Calu3 (cell line): Measurements from ENCODE around the gene CACNA1D. TPM values are rescaled to one million over a fixed set of nuclear protein-coding genes. Genes with fewer than 3 reads are reported as not detected.

Source experiments
- BruUV-seq: library from RNA; stranded (reverse); fragments of 400-500 nt; replicated peaks from 2 replicates; lab custom pipeline; 2021; lab: Mats Ljungman, UMichigan
- CTCF ChIA-PET: fragments of 300-600 bp; sonication (Branson Sonifier 250); formaldehyde crosslinking; loops from one replicate; lab custom pipeline; 2022; ENCODE audit warnings: antibody characterized with exemption; lab: Charles Lee
- DNase-seq: peaks from one replicate; pipeline ENCODE4 v3.0.0; 2022
- H3K27ac Mint-ChIP-seq: one replicate; pipeline ENCODE4 v1.8.0; 2022; ENCODE audit warnings: mixed read lengths; ENCODE audit not compliant: unreplicated experiment
- H3K27me3 Mint-ChIP-seq: one replicate; pipeline ENCODE4 v1.8.0; 2022; ENCODE audit warnings: mixed read lengths; ENCODE audit not compliant: unreplicated experiment
- H3K36me3 Mint-ChIP-seq: one replicate; pipeline ENCODE4 v1.8.0; 2022; ENCODE audit warnings: mild to moderate bottlenecking, moderate library complexity, mixed read lengths; ENCODE audit not compliant: insufficient read depth, unreplicated experiment
- H3K4me1 Mint-ChIP-seq: one replicate; pipeline ENCODE4 v1.8.0; 2022; ENCODE audit warnings: mild to moderate bottlenecking, low read depth, mixed read lengths; ENCODE audit not compliant: unreplicated experiment
- H3K4me3 Mint-ChIP-seq: one replicate; pipeline ENCODE4 v1.8.0; 2022; ENCODE audit warnings: mild to moderate bottlenecking, low read depth, moderate library complexity, mixed read lengths; ENCODE audit not compliant: unreplicated experiment
- H3K9me3 Mint-ChIP-seq: one replicate; pipeline ENCODE4 v1.8.0; 2022; ENCODE audit warnings: low read depth, mixed read lengths; ENCODE audit not compliant: unreplicated experiment
- intact Hi-C: fragments of 100-400 bp; cut with micrococcal nuclease; formaldehyde crosslinking; loops from one replicate; pipeline ENCODE4 v1.10.0; 2022; ENCODE audit not compliant: unreplicated experiment
- total RNA-seq: library from RNA; stranded (reverse); gene quantifications from 2 replicates; pipeline ENCODE4 v1.2.3, GENCODE V29; 2022
- TF ChIP-seq, protein P1 (sequence below): fragments of 200-600 bp; IDR thresholded peaks from one replicate; pipeline ENCODE4 v1.8.0; 2022; ENCODE audit warnings: antibody characterized with exemption; ENCODE audit not compliant: unreplicated experiment

CACNA1D gene
- total RNA-seq, 1 experiment from 2014 or later, result 48.3 TPM

DNA sequence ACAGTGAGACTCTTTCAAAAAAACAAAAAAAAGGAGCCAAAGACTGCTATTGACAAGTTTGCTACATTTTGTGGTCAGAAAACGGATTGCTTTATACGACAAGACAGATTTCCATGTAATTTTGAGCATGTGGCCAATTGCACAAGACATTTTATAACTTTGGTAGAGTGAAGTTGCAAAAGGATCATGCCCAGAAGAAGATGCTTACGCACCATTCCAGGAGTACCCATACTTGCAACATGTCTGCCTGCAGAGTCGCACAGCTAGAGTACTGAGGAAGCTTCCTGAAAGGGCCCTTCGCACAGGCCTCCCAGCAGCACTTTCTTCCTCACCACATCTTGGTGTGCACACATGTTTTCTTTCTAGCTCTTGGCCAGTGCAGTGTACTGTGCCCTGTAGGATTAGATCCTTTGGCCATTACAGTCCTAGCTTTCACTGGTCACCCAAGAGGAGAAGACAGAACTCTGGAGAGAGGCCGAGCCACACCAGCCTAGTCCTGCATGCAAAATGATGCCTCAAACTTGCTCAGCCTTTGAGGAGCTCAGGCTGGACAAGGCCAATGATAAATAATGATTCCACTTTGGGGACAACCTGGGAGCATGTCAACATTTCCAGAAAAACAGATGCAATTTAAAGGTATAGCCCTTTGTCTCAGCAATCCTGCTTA lies 340.2 kb downstream of the CACNA1D start:
- TF ChIP-seq, protein P1, sequence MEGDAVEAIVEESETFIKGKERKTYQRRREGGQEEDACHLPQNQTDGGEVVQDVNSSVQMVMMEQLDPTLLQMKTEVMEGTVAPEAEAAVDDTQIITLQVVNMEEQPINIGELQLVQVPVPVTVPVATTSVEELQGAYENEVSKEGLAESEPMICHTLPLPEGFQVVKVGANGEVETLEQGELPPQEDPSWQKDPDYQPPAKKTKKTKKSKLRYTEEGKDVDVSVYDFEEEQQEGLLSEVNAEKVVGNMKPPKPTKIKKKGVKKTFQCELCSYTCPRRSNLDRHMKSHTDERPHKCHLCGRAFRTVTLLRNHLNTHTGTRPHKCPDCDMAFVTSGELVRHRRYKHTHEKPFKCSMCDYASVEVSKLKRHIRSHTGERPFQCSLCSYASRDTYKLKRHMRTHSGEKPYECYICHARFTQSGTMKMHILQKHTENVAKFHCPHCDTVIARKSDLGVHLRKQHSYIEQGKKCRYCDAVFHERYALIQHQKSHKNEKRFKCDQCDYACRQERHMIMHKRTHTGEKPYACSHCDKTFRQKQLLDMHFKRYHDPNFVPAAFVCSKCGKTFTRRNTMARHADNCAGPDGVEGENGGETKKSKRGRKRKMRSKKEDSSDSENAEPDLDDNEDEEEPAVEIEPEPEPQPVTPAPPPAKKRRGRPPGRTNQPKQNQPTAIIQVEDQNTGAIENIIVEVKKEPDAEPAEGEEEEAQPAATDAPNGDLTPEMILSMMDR, result no peak
- no peaks in the 10 kb centered on the region for H3K9me3 Mint-ChIP-seq
- intact Hi-C loops, result no loop called here
- no peaks in the 10 kb centered on the region for H3K27me3 Mint-ChIP-seq
- no peak for DNase-seq
- no peak overlapping the region for H3K4me3 Mint-ChIP-seq
- CTCF ChIA-PET, result no interaction called here
- H3K36me3 Mint-ChIP-seq, result peaks cover 22% of the 10 kb centered on the region
- no TSS peak for BruUV-seq
- H3K27ac Mint-ChIP-seq, result no peak overlapping the region
- H3K4me1 Mint-ChIP-seq, result peaks cover 5% of the 10 kb centered on the region

- no peak for DNase-seq
- Mint-ChIP-seq H3K27ac (no peak overlapping the region), H3K27me3 (no peaks in the 10 kb centered on the region), H3K9me3 (no peaks in the 10 kb centered on the region), H3K4me1 (peaks cover 11% of the 10 kb centered on the region), H3K4me3 (no peak overlapping the region), H3K36me3 (peaks cover 17% of the 10 kb centered on the region)
- no TSS peak for BruUV-seq
- CTCF ChIA-PET, result no interaction called here
- TF ChIP-seq, protein P1, result no peak
- intact Hi-C loops, result no loop called here
Observed at GRCh38 chr3:53835257-53835656, 340.8 kb downstream of the CACNA1D start.

GRCh38 chr3:53836084-53836872 lies 341.9 kb downstream of the CACNA1D start:
- H3K4me1 Mint-ChIP-seq, result peaks cover 15% of the 10 kb centered on the region
- DNase-seq, result no peak
- BruUV-seq, result no TSS peak
- TF ChIP-seq, protein P1, result no peak
- CTCF ChIA-PET, result no interaction called here
- intact Hi-C loops, result no loop called here
- H3K4me3 Mint-ChIP-seq, result no peak overlapping the region
- H3K9me3 Mint-ChIP-seq, result no peaks in the 10 kb centered on the region
- H3K27me3 Mint-ChIP-seq, result no peaks in the 10 kb centered on the region
- no peak overlapping the region for H3K27ac Mint-ChIP-seq
- H3K36me3 Mint-ChIP-seq, result peaks cover 17% of the 10 kb centered on the region

GRCh38 chr3:53837331-53837730 lies 342.9 kb downstream of the CACNA1D start:
- Mint-ChIP-seq H3K27ac (no peak overlapping the region), H3K4me3 (no peak overlapping the region), H3K4me1 (peaks cover 24% of the 10 kb centered on the region), H3K9me3 (no peaks in the 10 kb centered on the region), H3K36me3 (peaks cover 16% of the 10 kb centered on the region), H3K27me3 (no peaks in the 10 kb centered on the region)
- TF ChIP-seq, protein P1, result no peak
- intact Hi-C loops, result no loop called here
- DNase-seq, result no peak
- CTCF ChIA-PET, result no interaction called here
- no TSS peak for BruUV-seq
